ENCODE measurements around the gene CRYGN.

The CRYGN gene, protein sequence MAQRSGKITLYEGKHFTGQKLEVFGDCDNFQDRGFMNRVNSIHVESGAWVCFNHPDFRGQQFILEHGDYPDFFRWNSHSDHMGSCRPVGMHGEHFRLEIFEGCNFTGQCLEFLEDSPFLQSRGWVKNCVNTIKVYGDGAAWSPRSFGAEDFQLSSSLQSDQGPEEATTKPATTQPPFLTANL

DNA sequence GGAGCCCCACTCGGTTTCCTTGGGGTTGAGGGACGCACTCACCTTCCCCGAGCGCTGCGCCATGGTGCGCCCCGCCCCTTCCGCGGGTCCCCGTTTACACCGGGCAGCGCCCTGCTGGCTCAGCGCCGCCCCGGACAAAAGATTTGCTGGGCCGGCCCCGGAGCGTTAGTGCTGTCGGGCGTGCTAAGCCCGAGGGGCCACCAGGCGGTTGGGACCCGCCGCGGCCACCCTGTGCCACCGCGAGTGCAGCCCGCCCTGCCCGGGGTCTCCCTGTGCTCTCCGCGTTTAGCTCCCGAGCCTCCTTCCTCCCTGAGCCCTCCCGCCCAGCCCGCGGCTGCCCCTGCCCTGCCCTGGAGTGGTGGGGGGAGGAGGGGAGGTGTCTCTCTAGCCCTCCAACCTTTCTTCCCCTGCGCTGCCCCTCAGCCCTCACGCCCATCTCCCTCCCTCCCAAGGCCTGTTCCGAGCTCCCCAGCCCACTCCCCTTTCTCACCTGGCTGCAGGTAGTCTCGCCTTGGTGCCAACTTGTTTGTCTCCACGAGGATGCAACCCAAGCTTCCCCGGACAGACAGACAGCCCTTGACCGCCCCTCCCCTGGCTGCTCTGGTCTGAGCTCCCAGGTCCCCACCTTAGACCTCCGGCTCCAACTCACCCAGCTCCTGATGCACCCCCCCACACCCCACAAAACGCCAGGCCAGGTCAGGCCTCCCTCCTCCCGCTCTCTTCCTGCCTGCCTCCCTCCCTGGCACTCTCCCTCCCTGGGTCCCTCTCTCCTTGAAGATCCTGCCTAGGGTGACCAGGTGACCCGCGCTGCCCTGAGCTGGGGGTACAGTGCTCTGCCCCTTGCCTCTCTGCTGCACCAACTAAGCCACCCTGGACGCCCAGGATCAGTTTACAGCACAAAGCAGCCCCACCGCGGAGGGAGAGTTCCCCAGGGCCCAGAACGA is at the start of gene CRYGN:
CRYGN (minus strand) TSS at position 287 of the 944 bp plus-strand sequence; CDS start at position 63, 224 bp downstream.
- no peak for DNase-seq

- DNase-seq: no peak
These were observed 49.6 kb upstream of the CRYGN start for GRCh38 chr7:151489498-151489897.

- DNase-seq: no peak
These were observed 48.2 kb upstream of the CRYGN start for GRCh38 chr7:151488096-151488495.

GRCh38 chr7:151487228-151487627 is 47.3 kb upstream of the CRYGN start:
- no peak for DNase-seq

DNA sequence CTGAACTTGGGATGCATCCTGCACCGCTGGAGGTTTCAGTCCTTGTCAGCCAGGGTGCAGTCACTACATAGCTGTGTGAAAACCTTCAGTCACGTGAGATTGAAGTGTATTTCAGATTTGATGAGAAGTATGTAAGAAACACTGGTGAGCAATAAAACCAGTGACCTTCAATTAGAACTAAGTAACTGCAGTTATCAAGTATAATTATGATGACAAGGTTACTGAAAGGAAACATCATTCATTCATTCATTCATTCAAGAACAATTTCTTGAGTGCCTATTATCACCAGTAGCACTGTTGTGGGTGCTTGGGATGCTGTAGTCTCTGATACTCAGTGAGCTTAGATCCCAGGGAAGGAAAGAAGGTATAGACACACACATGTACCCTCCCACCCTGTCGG is 46.1 kb upstream of the CRYGN start:
- DNase-seq: no peak

- DNase-seq: no peak
These were observed 45.2 kb upstream of the CRYGN start for GRCh38 chr7:151484971-151485707.

DNA sequence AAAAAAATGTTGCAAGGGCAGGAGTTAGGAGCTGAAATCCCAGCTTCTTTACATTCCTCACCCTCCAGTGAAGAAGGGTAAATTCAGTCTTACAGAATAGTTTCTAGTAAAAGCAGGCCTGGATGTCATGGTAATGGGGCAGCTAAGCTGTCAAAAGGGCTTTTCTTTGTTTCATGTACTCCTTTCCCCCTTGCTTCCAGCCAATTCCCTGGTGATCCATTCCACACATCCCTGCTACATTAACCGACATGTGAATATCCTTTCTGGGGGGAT is 43.7 kb upstream of the CRYGN start:
- DNase-seq: no peak

- no peak for DNase-seq
These were observed 43.2 kb upstream of the CRYGN start for GRCh38 chr7:151482883-151483710.

DNA sequence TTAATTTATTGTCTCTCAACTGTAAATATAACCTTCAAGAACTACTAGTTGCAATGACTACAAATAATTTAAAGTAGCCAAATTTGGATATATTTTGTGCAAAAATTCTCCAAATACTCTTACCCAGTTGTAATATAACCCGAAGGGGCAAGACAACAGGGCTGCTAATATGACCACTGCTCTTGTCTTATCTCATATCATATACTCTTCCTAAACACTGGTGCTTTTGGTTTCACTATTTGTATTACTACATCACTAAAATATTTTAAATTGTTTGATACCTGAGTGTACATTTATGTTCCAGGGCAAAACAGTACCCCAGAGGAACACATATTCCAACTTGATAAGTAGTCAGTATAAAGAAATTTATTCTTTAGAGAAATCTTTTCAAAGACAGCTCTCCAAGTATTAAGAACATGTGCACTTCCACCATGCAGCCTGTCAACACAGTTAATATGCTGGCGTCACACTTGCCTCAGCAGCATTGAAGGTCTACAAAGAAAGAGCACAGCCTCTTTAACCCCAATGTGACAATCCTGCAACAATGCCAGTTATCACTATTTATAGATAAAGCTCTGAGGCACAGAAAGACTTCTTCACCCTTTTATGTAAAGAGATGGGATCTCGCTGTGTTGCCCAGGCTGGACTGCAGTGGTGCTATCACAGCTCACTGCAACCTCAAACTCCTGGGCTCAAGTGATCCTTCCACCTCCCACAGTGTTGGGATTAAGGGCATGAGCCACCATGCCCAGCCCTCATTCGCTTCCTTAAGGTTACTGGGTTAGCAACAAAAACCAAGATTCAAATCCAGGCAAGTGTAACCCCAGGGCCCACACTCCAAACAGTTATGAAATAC is 41.9 kb upstream of the CRYGN start:
- no peak for DNase-seq

DNA sequence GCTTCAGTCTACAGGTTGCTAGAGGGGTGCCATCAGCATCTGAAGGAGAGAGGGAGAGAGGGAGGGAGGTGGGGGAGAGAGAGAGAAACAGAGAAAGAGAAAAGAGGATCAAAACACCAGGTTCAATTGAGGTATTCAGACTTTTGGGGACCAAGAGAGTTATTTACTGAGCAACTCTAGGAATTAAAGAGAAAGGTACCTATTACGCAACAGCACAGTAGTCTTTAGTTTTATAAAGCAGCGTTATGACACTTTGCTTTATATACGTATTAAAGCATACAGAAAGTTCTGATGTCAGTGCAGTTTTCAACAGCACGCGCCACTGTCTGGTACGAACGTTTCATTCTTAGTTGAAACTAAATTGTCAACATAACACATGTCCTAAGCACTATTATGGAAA is 37.9 kb upstream of the CRYGN start:
- DNase-seq: no peak

DNA sequence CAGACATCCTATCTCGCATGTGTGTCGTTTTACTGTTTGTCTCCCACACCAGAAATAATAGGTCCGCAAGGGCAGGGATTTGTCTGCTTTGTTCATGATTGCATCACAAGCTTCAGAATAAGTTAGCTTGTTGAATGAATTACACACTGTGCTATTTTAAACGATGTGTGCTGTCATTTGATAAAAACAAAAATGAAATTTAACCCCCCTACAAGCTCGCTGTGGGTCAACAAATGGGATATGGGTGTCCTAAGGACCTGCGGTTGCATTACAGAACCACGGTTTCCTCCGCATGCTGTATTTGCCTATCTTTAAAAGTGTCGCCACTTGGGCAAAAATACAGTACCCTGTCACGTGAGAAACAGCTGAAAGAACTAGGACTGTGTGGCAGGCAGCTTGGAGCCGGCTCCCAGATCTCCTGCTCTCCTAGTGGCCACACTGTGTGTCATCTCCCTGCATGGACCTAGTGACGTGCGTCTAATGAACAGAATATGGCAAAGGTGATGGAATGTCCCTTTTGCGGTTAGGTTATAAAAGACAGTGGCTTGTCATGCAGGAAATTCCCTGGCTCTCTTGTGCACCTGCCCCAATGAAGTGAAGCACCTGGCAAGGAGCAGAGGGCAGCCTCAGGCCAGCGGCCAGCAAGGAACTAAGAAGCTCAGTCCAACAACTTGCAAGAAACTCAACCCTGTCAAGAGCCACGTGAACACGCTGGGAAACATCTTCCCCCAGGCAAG is 32.9 kb upstream of the CRYGN start:
- DNase-seq: no peak

DNA sequence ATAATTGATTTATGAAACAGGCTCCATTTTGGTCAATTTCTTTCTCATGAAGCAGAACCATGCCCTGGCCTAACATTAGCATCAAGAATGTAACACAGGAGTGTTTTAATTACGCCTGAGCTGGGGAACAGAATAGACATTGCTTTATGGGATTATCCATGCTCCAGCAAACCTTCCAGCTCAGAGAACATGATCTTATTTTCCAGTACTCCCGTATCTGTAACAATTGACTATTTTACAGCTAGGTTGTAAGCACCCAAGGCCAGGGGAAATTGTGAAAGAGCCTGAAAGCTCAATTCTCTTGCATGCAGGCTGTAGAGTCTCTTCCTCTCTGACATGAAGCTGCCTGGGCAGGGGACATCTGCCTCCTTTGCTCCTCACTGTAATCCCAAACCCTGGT is 30.8 kb upstream of the CRYGN start:
- no peak for DNase-seq

- DNase-seq: no peak
These were observed 29.3 kb upstream of the CRYGN start for GRCh38 chr7:151469281-151469680.

DNA sequence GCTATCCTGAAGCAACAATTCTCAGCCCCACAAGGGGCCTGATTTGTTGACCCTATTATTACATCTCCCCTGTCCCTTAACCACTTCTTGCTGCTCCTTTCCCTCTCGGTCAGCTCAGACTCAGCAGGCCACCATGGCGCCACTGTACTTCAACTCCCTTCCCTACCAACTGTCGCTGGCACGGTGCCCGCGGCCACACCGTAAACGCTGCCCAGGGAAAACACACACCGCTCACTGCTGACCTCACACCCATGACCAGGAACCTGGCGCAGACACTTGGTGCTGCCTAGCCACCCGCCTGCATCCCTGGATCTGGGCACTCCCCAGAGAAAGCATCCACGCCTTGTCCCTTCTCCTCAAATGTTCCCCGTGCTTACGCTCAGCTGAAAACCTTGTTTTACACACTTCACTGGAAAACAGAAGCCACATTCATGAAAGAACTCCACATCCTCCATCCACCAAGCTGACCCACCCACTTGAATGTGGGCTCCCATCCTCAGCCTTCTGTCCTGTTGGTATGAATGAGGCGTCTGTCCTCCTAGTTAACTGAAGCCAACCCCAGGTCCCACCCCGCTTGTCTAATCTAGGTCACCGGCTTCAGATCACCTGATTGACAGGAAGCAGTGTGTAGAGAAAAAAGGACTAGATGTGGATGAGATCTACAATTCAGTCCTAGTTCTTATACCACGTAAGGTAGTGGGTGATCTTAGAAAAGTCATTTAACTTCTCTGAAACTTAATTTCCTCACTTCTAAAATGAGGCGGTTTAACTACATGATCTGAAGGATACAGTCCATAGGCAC is 28.5 kb upstream of the CRYGN start:
- no peak for DNase-seq

- no peak for DNase-seq
These were observed 25.2 kb upstream of the CRYGN start for GRCh38 chr7:151465169-151465568.

DNA sequence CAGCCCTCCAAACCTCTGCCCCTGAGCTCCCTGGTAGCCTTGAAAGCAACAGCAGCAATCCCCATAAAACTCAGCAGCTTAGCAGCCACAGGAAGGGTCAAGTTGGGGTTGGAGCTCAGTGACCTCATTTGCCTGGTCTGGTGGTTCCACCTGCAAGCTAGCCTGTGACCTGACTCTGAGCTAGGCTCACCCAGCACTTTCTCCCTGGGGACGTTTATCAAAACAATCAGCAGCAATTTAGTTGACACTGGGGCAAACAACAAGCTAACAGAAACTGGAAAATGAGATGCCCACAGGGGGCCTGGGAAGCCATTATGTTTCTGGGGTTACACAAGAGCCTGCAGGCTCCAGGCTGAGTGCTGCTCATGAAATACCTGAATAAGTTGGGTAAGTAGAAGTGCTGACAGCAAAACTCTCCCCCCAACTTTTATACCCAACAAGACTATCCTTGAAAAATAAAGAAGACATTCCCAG is 22.4 kb upstream of the CRYGN start:
- DNase-seq: no peak

DNA sequence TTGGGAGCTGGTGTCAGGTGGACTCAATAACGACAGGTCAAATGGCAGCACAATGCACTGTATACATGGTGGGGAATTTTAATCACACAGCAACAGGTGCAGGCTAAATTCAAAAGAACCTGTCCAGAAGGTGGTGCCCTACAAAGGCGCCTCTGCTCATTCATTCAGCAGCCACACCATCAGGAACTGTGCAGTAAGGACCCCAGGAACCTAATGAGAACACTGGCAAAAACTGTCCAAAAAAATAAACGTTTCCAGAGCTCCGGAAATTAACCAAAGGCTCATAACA is 21.9 kb upstream of the CRYGN start:
- no peak for DNase-seq

- no peak for DNase-seq
These were observed 21.4 kb upstream of the CRYGN start for GRCh38 chr7:151461096-151461941.

- no peak for DNase-seq
These were observed 20.5 kb upstream of the CRYGN start for GRCh38 chr7:151460474-151460855.
